Measurements from ENCODE around the gene SLC4A1AP. TPM values are rescaled to one million over a fixed set of nuclear protein-coding genes. Genes with fewer than 3 reads are reported as not detected.
"Not testable (repeated sequence)": the region's sequence is repeated elsewhere in the genome, so short reads cannot be mapped to it uniquely, and the experiment has no call there.

SLC4A1AP gene
- total RNA-seq, 1 experiment from 2014 or later, result 20.8 TPM

DNA sequence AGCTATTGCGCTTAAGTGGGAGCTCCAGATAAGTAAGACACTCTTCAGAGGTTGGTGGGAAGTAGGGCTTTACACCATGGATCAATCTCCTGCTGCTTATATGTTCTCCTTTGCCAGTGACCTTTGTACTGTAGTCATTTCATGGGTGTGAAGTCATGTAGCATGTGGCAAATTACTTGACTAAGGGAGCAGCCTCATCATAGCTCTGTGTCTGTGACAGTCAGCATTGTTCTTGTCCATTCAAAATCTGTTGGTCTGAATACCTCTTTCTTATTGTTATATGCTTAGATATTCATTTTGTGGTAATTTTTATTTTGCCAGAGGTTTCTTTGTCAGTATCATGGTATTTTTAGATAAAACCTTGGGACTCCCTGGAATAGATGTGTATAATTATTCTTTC is 18.2 kb downstream of the SLC4A1AP start:
- no peaks in the 10 kb centered on the region for H3K79me2 ChIP-seq (ENCODE audit: insufficient read depth, low read length)
- H3K27ac Mint-ChIP-seq, result no peak overlapping the region
- no peak overlapping the region for H4K5ac ChIP-seq (ENCODE audit: insufficient read length, low read depth, low read length)
- H4K20me1 ChIP-seq (ENCODE audit: control insufficient read depth, insufficient read depth, insufficient read length), result no peaks in the 10 kb centered on the region
- TF ChIP-seq, protein P1, sequence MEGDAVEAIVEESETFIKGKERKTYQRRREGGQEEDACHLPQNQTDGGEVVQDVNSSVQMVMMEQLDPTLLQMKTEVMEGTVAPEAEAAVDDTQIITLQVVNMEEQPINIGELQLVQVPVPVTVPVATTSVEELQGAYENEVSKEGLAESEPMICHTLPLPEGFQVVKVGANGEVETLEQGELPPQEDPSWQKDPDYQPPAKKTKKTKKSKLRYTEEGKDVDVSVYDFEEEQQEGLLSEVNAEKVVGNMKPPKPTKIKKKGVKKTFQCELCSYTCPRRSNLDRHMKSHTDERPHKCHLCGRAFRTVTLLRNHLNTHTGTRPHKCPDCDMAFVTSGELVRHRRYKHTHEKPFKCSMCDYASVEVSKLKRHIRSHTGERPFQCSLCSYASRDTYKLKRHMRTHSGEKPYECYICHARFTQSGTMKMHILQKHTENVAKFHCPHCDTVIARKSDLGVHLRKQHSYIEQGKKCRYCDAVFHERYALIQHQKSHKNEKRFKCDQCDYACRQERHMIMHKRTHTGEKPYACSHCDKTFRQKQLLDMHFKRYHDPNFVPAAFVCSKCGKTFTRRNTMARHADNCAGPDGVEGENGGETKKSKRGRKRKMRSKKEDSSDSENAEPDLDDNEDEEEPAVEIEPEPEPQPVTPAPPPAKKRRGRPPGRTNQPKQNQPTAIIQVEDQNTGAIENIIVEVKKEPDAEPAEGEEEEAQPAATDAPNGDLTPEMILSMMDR (conservative IDR thresholded peaks at IDR 0.05), result no peak
- no peaks in the 10 kb centered on the region for H3K4me1 ChIP-seq (ENCODE audit: insufficient read depth, low read length)
- no peak overlapping the region for H2BK12ac ChIP-seq (ENCODE audit: insufficient read length, low read depth, low read length)
- no peak overlapping the region for H2BK20ac ChIP-seq (ENCODE audit: low read depth, low read length, poor library complexity, severe bottlenecking)
- H3K4me2 ChIP-seq (ENCODE audit: insufficient read depth, insufficient read length, low read length), result no peak overlapping the region
- H2BK15ac ChIP-seq (ENCODE audit: low read depth, low read length), result no peak overlapping the region
- H3K36me3 Mint-ChIP-seq (ENCODE audit: insufficient read depth in 1 of 3, low read depth in 3 of 3), result peaks cover 0 to 53% (median 31%) of the 10 kb centered on the region in 3 experiments; a peak in 6 of 7 replicates
- H3K27ac ChIP-seq (ENCODE audit: insufficient read length, low read depth, low read length), result no peak overlapping the region
- H3T11ph ChIP-seq (ENCODE audit: low read length), result no peak overlapping the region
- no peak overlapping the region for H2AK5ac ChIP-seq (ENCODE audit: insufficient read length, low read length)
- H3K27me3 Mint-ChIP-seq (ENCODE audit: low read depth), result no peaks in the 10 kb centered on the region
- H3K79me1 ChIP-seq (ENCODE audit: insufficient read depth, low read depth, low read length, poor library complexity, severe bottlenecking), result no peaks in the 10 kb centered on the region
- DNase-seq, result no peak
- H3K4me3 Mint-ChIP-seq, result no peak overlapping the region
- H4K8ac ChIP-seq (replicated peaks; ENCODE audit: insufficient read length, low read depth, low read length), result no peak overlapping the region
- H3K23me2 ChIP-seq (ENCODE audit: insufficient read length, low read depth, low read length, poor library complexity, severe bottlenecking), result no peaks in the 10 kb centered on the region
- no peaks in the 10 kb centered on the region for H3K4me1 Mint-ChIP-seq
- H3K56ac ChIP-seq (ENCODE audit: insufficient read length, low read depth, low read length), result no peak overlapping the region
- H2AFZ ChIP-seq (ENCODE audit: low read length), result no peak overlapping the region
- H2BK120ac ChIP-seq (ENCODE audit: low read depth, low read length, poor library complexity, severe bottlenecking), result no peak overlapping the region
- H3K18ac ChIP-seq (ENCODE audit: insufficient read length, low read depth, low read length), result no peak overlapping the region
- no peak overlapping the region for H3K23ac ChIP-seq (ENCODE audit: insufficient read length, low read depth, low read length)
- H3K9me3 ChIP-seq (ENCODE audit: control insufficient read depth, low read depth, low read length), result no peaks in the 10 kb centered on the region
- WGBS (ENCODE audit: extremely low coverage, insufficient read length, low lambda C conversion rate), result no CpG with 5 or more reads among the region's 1 CpG
- H3K9me3 Mint-ChIP-seq, result no peaks in the 10 kb centered on the region
- no peak overlapping the region for H3K4ac ChIP-seq (ENCODE audit: low read depth, low read length)
- no peak overlapping the region for H2BK5ac ChIP-seq (ENCODE audit: insufficient read length, low read length)
- H3K27me3 ChIP-seq (ENCODE audit: insufficient read depth, low read length), result no peaks in the 10 kb centered on the region
- no peak overlapping the region for H3K9ac ChIP-seq (ENCODE audit: extremely low read depth, insufficient read length, low read length)
- H4K91ac ChIP-seq (ENCODE audit: insufficient read length, low read depth, low read length), result no peak overlapping the region
- no peak overlapping the region for H3K14ac ChIP-seq (ENCODE audit: insufficient read depth, low read length)

GRCh38 chr2:27682334-27682771 is 18.7 kb downstream of the SLC4A1AP start:
- not testable (repeated sequence) for H2BK12ac ChIP-seq (ENCODE audit: insufficient read length, low read depth, low read length); H3K56ac ChIP-seq (ENCODE audit: insufficient read length, low read depth, low read length); DNase-seq; H3K27me3 ChIP-seq (ENCODE audit: insufficient read depth, low read length); H2BK5ac ChIP-seq (ENCODE audit: insufficient read length, low read length); H3K27ac Mint-ChIP-seq; H3K9me3 ChIP-seq (ENCODE audit: control insufficient read depth, low read depth, low read length); H3K4me2 ChIP-seq (ENCODE audit: insufficient read depth, insufficient read length, low read length); H3K27ac ChIP-seq (ENCODE audit: insufficient read length, low read depth, low read length); H3K18ac ChIP-seq (ENCODE audit: insufficient read length, low read depth, low read length); H3K14ac ChIP-seq (ENCODE audit: insufficient read depth, low read length); H3K23me2 ChIP-seq (ENCODE audit: insufficient read length, low read depth, low read length, poor library complexity, severe bottlenecking); H3K27me3 Mint-ChIP-seq (ENCODE audit: low read depth); H2BK20ac ChIP-seq (ENCODE audit: low read depth, low read length, poor library complexity, severe bottlenecking); H2AK5ac ChIP-seq (ENCODE audit: insufficient read length, low read length); H4K20me1 ChIP-seq (ENCODE audit: control insufficient read depth, insufficient read depth, insufficient read length); H3K79me2 ChIP-seq (ENCODE audit: insufficient read depth, low read length); H4K5ac ChIP-seq (ENCODE audit: insufficient read length, low read depth, low read length); H4K8ac ChIP-seq (replicated peaks; ENCODE audit: insufficient read length, low read depth, low read length); H3K9me3 Mint-ChIP-seq; H4K91ac ChIP-seq (ENCODE audit: insufficient read length, low read depth, low read length); H3K4ac ChIP-seq (ENCODE audit: low read depth, low read length); H2BK120ac ChIP-seq (ENCODE audit: low read depth, low read length, poor library complexity, severe bottlenecking); H3K23ac ChIP-seq (ENCODE audit: insufficient read length, low read depth, low read length); H3K4me3 Mint-ChIP-seq; H3K9ac ChIP-seq (ENCODE audit: extremely low read depth, insufficient read length, low read length); H3K79me1 ChIP-seq (ENCODE audit: insufficient read depth, low read depth, low read length, poor library complexity, severe bottlenecking); H3K4me1 ChIP-seq (ENCODE audit: insufficient read depth, low read length); H3T11ph ChIP-seq (ENCODE audit: low read length); H2AFZ ChIP-seq (ENCODE audit: low read length); H2BK15ac ChIP-seq (ENCODE audit: low read depth, low read length); H3K4me1 Mint-ChIP-seq
- H3K36me3 Mint-ChIP-seq (ENCODE audit: insufficient read depth in 1 of 3, low read depth in 3 of 3), result peaks cover 0 to 48% (median 31%) of the 10 kb centered on the region in 3 experiments; a peak in 6 of 7 replicates
- no CpG with 5 or more reads among the region's 7 CpGs for WGBS (ENCODE audit: extremely low coverage, insufficient read length, low lambda C conversion rate)

All from H9 (cell line).